ENCODE data around the gene UGT1A4.
A peak's percentile ranks its signal among the peaks of the same experiment; 100 is the strongest.
"Not testable (repeated sequence)": the region's sequence is repeated elsewhere in the genome, so short reads cannot be mapped to it uniquely, and the experiment has no call there.

Gene UGT1A4

DNA sequence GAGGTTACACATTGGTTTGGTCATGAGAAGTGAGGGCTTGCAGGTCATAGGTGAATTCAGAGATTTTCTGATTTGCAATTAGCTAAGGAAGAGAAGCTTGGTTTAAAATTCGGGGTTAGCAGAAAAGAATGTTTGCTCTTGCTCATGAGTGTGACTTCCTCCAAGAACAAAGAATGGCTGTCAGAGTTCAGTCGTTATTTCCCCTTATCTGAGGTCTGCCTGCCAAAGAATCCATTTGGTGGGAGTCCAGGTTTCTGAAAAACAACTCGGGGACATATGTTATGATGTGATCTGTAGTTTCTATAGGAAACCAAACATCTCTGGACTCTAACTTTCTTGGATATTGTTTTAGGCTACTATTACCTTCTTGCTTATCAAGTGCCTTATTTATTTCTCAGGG is 29.0 kb upstream of the UGT1A4 start:
- H3K36me3 ChIP-seq (replicated peaks): no peaks in the 10 kb centered on the region
- H3K4me3 ChIP-seq: no peak overlapping the region
- in situ Hi-C loops (cut with MboI; ENCODE audit: low sequenced_read_pairs): no loop called here
- peaks cover 6% of the 10 kb centered on the region for H3K9me3 ChIP-seq
- no peak for DNase-seq (ENCODE audit: low spot score in 2 of 2)
- peaks cover 19% of the 10 kb centered on the region for H3K4me1 ChIP-seq
- H3K27me3 ChIP-seq (ENCODE audit: low read depth): no peaks in the 10 kb centered on the region

GRCh38 chr2:233690444-233690843 is 28.1 kb upstream of the UGT1A4 start:
- in situ Hi-C loops (cut with MboI; ENCODE audit: low sequenced_read_pairs): loop anchor here (10.0 kb wide), 1 partner anchor 126 kb away; the partner anchor contains the start of gene USP40
- Histone ChIP-seq H3K4me3 (no peak overlapping the region), H3K9me3 (peaks cover 6% of the 10 kb centered on the region), H3K27me3 (ENCODE audit: low read depth) (no peaks in the 10 kb centered on the region), H3K36me3 (replicated peaks) (no peaks in the 10 kb centered on the region), H3K4me1 (peaks cover 20% of the 10 kb centered on the region)
- DNase-seq (ENCODE audit: low spot score in 2 of 2): no peak

DNA sequence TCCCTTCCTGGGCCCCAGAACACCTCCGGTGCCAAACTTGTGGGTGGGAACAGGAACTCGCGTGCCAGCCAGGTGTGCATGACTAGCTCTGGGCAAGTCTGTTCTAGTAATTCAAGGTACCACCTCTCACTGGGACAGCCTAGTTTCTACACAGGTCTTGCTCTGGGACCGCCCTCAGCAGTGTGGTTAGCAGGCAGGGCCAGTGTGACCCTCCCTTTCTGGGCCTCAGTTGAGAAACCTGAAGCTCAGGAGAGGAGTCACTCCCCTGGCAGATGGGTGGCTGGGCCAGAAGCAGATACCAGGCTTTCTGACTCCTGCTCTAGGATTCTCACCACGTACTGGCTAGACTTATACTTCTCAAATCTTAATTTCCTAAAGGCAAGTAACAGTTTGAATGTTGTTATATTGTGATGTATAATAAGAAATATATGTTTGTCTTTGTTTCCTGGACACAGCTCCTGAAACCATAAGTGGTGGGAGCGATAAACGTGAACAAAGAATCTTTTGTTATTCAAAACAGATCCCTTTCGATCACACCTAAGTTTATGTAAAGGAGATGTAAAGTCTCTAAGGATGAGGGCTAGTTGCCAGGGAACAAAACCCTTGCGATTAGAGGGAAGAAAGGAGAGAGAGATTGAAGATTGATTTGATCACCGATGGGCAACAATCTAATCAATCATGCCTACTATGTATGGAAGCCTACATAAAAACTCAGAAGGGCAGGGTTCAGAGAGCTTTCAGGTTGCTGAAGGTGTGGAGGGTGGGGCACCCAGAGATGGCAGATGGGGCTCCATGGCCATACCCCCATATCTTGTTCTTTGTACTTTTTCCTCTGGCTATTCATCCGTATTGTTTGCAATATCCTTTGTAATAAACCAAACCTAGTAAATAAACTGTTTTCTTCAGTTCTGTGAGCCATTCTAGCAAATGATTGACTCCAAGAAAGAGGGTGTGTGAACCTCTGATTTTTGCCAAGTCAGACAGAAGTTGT is 26.8 kb upstream of the UGT1A4 start:
- Histone ChIP-seq H3K27me3 (ENCODE audit: low read depth) (no peaks in the 10 kb centered on the region), H3K4me3 (no peak overlapping the region), H3K9me3 (peaks cover 6% of the 10 kb centered on the region), H3K36me3 (replicated peaks) (no peaks in the 10 kb centered on the region), H3K4me1 (peaks cover 20% of the 10 kb centered on the region)
- in situ Hi-C loops (cut with MboI; ENCODE audit: low sequenced_read_pairs): loop anchor here (10.0 kb wide), 1 partner anchor 127 kb away; the partner anchor contains the start of gene USP40
- DNase-seq (ENCODE audit: low spot score in 2 of 2): peak; percentile 84 to 97

GRCh38 chr2:233692648-233693047 is 25.9 kb upstream of the UGT1A4 start, which contains the start of gene UGT1A6:
Gene UGT1A6, plus strand, starts transcription at chr2:233692890. Its CDS starts 115 bp downstream, at chr2:233693005.
- H3K9me3 ChIP-seq: peaks cover 6% of the 10 kb centered on the region
- in situ Hi-C loops (cut with MboI; ENCODE audit: low sequenced_read_pairs): loop anchor here (10.0 kb wide), 1 partner anchor 128 kb away; the partner anchor contains the start of gene USP40
- H3K36me3 ChIP-seq (replicated peaks): no peaks in the 10 kb centered on the region
- H3K27me3 ChIP-seq (ENCODE audit: low read depth): no peaks in the 10 kb centered on the region
- DNase-seq (ENCODE audit: low spot score in 2 of 2): no peak
- H3K4me3 ChIP-seq: no peak within 1 kb of the TSS
- H3K4me1 ChIP-seq: peaks cover 20% of the 10 kb centered on the region

DNA sequence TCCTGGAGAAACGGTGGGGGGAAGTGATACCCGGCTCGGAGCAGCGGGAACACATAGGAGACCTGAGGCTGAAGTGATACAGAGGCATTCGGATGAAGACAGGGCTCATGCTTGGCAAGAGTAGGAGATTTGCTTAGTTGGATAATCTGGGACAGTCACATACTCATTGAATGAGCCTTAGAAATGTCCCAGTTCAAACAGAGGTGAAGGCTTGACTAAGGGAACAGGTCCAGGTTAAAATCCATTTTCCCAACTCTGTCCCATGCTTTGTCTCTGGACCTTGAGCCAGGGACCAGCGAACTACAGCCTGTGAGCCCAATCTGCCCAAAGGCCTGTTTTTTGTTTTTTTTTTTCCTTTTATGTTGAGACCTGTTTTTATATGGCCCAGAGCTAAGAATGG is 24.6 kb upstream of the UGT1A4 start:
- Histone ChIP-seq H3K4me1 (peaks cover 29% of the 10 kb centered on the region), H3K27me3 (ENCODE audit: low read depth) (no peaks in the 10 kb centered on the region), H3K4me3 (no peak overlapping the region), H3K9me3 (peaks cover 6% of the 10 kb centered on the region), H3K36me3 (replicated peaks) (no peaks in the 10 kb centered on the region)
- in situ Hi-C loops (cut with MboI; ENCODE audit: low sequenced_read_pairs): loop anchor here (10.0 kb wide), 1 partner anchor 129 kb away; the partner anchor contains the start of gene USP40
- no peak for DNase-seq (ENCODE audit: low spot score in 2 of 2)

GRCh38 chr2:233698740-233699139 is 19.8 kb upstream of the UGT1A4 start:
- Histone ChIP-seq H3K27me3 (ENCODE audit: low read depth) (no peaks in the 10 kb centered on the region), H3K36me3 (replicated peaks) (no peaks in the 10 kb centered on the region), H3K4me1 (peaks cover 36% of the 10 kb centered on the region), H3K4me3 (no peak overlapping the region), H3K9me3 (no peaks in the 10 kb centered on the region)
- in situ Hi-C loops (cut with MboI; ENCODE audit: low sequenced_read_pairs): loop anchor here (10.0 kb wide), 1 partner anchor 134 kb away; the partner anchor contains the start of gene USP40
- DNase-seq (ENCODE audit: low spot score in 2 of 2): no peak

- H3K4me1 ChIP-seq: peaks cover 35% of the 10 kb centered on the region
- H3K27me3 ChIP-seq (ENCODE audit: low read depth): no peaks in the 10 kb centered on the region
- in situ Hi-C loops (cut with MboI; ENCODE audit: low sequenced_read_pairs): loop anchor here (10.0 kb wide), 1 partner anchor 135 kb away; the partner anchor contains the start of gene USP40
- no peak for DNase-seq (ENCODE audit: low spot score in 2 of 2)
- no peaks in the 10 kb centered on the region for H3K9me3 ChIP-seq
- no peaks in the 10 kb centered on the region for H3K36me3 ChIP-seq (replicated peaks)
- H3K4me3 ChIP-seq: no peak overlapping the region
Measured at GRCh38 chr2:233699424-233700027, 19.0 kb upstream of the UGT1A4 start.

GRCh38 chr2:233700028-233700635 is 18.4 kb upstream of the UGT1A4 start:
- H3K36me3 ChIP-seq (replicated peaks): no peaks in the 10 kb centered on the region
- H3K4me1 ChIP-seq: peaks cover 33% of the 10 kb centered on the region
- no peaks in the 10 kb centered on the region for H3K9me3 ChIP-seq
- H3K4me3 ChIP-seq: no peak overlapping the region
- no peaks in the 10 kb centered on the region for H3K27me3 ChIP-seq (ENCODE audit: low read depth)
- in situ Hi-C loops (cut with MboI; ENCODE audit: low sequenced_read_pairs): no loop called here
- DNase-seq (ENCODE audit: low spot score in 2 of 2): peak; percentile 73 to 95

DNA sequence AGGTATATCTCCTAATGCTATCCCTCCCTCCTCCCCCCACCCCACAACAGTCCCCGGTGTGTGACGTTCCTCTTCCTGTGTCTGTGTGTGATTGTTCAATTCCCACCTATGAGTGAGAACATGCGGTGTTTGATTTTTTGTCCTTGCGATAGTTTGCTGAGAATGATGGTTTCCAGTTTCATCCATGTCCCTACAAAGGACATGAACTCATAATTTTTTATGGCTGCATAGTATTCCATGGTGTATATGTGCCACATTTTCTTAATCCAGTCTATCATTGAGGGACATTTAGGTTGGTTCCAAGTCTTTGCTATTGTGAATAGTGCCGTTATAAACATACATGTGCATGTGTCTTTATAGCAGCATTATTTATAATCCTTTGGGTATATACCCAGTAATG is 17.7 kb upstream of the UGT1A4 start:
- H3K4me3 ChIP-seq; H3K9me3 ChIP-seq; in situ Hi-C loops (cut with MboI; ENCODE audit: low sequenced_read_pairs); DNase-seq (ENCODE audit: low spot score in 2 of 2); H3K36me3 ChIP-seq (replicated peaks); H3K27me3 ChIP-seq (ENCODE audit: low read depth): not testable (repeated sequence)
- H3K4me1 ChIP-seq: peaks cover 33% of the 10 kb centered on the region

GRCh38 chr2:233702238-233702637 is 16.3 kb upstream of the UGT1A4 start:
- no peak for DNase-seq (ENCODE audit: low spot score in 2 of 2)
- H3K27me3 ChIP-seq (ENCODE audit: low read depth): no peaks in the 10 kb centered on the region
- peaks cover 33% of the 10 kb centered on the region for H3K4me1 ChIP-seq
- in situ Hi-C loops (cut with MboI; ENCODE audit: low sequenced_read_pairs): no loop called here
- H3K4me3 ChIP-seq: no peak overlapping the region
- no peaks in the 10 kb centered on the region for H3K36me3 ChIP-seq (replicated peaks)
- H3K9me3 ChIP-seq: no peaks in the 10 kb centered on the region

DNA sequence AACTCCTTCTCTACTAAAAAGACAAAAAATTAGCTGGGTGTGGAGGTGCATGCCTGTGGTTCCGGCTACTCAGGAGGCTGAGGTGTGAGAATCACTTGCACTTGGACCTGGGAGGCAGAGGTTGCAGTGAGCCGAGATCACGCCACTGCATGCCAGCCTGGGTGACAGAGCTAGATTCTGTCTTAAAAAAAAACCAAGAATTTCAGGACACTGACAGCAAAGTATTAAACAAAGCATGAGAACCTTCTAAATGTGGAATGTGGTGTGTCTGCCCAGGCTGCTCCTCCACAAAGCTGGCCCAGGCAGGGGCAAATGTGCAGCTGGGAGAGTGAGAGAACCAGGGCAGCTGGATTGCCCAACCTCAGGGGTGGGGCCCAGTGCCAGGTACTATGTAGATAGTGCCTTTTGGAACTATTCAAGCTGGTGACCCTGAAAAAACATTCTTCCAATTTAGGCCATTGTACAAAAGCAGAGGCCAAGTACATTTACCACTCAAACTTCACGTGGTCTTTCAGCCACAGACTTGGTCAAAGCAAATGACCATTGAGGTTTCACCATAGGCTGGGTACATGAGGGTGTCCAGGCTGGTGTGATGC is 12.5 kb upstream of the UGT1A4 start:
- Histone ChIP-seq H3K4me3 (no peak overlapping the region), H3K4me1 (peaks cover 25% of the 10 kb centered on the region), H3K9me3 (no peaks in the 10 kb centered on the region), H3K36me3 (replicated peaks) (no peaks in the 10 kb centered on the region), H3K27me3 (ENCODE audit: low read depth) (no peaks in the 10 kb centered on the region)
- no peak for DNase-seq (ENCODE audit: low spot score in 2 of 2)
- in situ Hi-C loops (cut with MboI; ENCODE audit: low sequenced_read_pairs): no loop called here

DNA sequence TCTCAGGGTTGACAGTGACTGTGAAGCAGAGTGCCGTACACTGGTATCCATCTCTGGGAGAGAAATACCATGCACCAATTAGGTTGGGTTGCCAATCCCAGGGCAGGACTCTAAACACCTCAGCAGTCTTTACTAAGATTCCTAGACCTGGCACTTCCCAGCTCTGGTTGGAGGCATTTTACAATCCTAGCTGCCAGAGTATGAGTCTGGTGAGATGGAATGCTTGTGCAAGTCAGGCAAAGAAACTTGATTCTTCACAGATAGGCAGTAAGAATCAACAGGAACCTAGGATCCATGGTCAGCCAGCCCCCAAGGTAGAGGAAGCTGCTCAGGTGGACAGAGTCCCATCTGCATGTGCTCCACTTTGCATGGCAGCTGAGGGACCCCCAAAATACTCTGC is 11.8 kb upstream of the UGT1A4 start:
- Histone ChIP-seq H3K4me1 (peaks cover 30% of the 10 kb centered on the region), H3K4me3 (no peak overlapping the region), H3K36me3 (replicated peaks) (no peaks in the 10 kb centered on the region), H3K9me3 (no peaks in the 10 kb centered on the region), H3K27me3 (ENCODE audit: low read depth) (no peaks in the 10 kb centered on the region)
- no peak for DNase-seq (ENCODE audit: low spot score in 2 of 2)
- in situ Hi-C loops (cut with MboI; ENCODE audit: low sequenced_read_pairs): no loop called here

GRCh38 chr2:233707940-233708644 is 10.4 kb upstream of the UGT1A4 start:
- Histone ChIP-seq H3K4me1 (peaks cover 23% of the 10 kb centered on the region), H3K27me3 (ENCODE audit: low read depth) (no peaks in the 10 kb centered on the region), H3K4me3 (no peak overlapping the region), H3K36me3 (replicated peaks) (no peaks in the 10 kb centered on the region), H3K9me3 (no peaks in the 10 kb centered on the region)
- in situ Hi-C loops (cut with MboI; ENCODE audit: low sequenced_read_pairs): no loop called here
- DNase-seq (ENCODE audit: low spot score in 2 of 2): no peak
